ENCODE measurements around the gene CCN2. TPM values are rescaled to one million over a fixed set of nuclear protein-coding genes. Genes with fewer than 3 reads are reported as not detected.
A peak's percentile ranks its signal among the peaks of the same experiment; 100 is the strongest.

Gene CCN2
- total and polyA plus RNA-seq, 2 of the 8 experiments (the other 6 are each of a cell fraction or from before 2014, with no cell fraction given), result 25.0 to 107 TPM

DNA sequence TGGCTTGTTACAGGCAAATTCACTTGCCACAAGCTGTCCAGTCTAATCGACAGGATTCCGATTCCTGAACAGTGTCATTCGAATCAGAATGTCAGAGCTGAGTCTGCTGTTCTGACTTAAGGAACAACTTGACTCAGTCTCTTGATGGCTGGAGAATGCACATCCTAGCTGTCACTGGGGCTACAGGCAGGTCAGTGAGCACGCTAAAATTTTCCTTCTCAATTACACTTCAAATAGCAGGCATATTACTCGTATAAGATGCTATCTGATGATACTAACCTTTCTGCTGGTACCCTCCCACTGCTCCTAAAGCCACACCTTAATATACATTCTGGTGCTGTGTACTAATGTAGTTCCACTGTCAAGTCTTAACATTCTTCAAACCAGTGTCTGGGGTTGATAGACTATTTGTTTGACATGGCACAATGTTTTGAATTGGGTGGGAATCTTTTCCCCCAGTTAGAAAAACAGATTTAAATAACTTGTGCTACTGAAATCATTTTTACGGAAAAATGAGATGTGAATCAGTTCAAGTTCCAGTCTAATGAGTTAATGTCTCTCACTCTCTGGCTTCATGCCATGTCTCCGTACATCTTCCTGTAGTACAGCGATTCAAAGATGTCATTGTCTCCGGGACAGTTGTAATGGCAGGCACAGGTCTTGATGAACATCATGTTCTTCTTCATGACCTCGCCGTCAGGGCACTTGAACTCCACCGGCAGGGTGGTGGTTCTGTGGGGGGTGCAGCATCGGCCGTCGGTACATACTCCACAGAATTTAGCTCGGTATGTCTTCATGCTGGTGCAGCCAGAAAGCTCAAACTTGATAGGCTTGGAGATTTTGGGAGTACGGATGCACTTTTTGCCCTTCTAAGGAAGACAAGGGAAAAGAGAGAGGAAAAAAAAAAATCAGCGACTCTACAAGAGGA is 2.2 kb downstream of the CCN2 start (continued):
- no peak for TF ChIP-seq RXRA (IDR thresholded peaks at IDR 0.05; ENCODE audit: insufficient read depth, low read depth, low read length)
- TF ChIP-seq SRF (IDR thresholded peaks at IDR 0.05; ENCODE audit: low read depth, low read length), result no peak
- no peak for TF ChIP-seq SP4 (IDR thresholded peaks at IDR 0.05; ENCODE audit: low read length)
- TF ChIP-seq CHD1 (IDR thresholded peaks at IDR 0.05; ENCODE audit: low read depth, low read length), result peak; percentile 5; the same call in 1 of the 2 replicates
- TF ChIP-seq SIN3A (conservative IDR thresholded peaks at IDR 0.05 in 1 of 2, IDR thresholded peaks at IDR 0.05 in 1 of 2; ENCODE audit: low read depth in 1 of 2, low read length in 2 of 2), result no peak
- no peak for TF ChIP-seq TBP (IDR thresholded peaks at IDR 0.05; ENCODE audit: low read depth, low read length)
- TF ChIP-seq SAP30 (IDR thresholded peaks at IDR 0.05; ENCODE audit: insufficient read depth, insufficient replicate concordance, low read length), result no peak
- TF ChIP-seq HDAC6 (IDR thresholded peaks at IDR 0.05; ENCODE audit: low read depth, low read length), result no peak
- no peak for TF ChIP-seq GTF2F1 (IDR thresholded peaks at IDR 0.05; ENCODE audit: borderline replicate concordance, low read depth, low read length)
- no peak for TF ChIP-seq EGR1 (IDR thresholded peaks at IDR 0.05; ENCODE audit: borderline replicate concordance, low read depth, low read length)
- TF ChIP-seq JUN (IDR thresholded peaks at IDR 0.05; ENCODE audit: low read depth, low read length), result no peak
- TF ChIP-seq CBX8 (IDR thresholded peaks at IDR 0.05; ENCODE audit: borderline replicate concordance, low read depth, low read length), result no peak
